GM13976 (cell line): ENCODE measurements around the gene CTSA.

Experiments
- DNase-seq: peaks from one replicate; pipeline ENCODE4 v3.0.0; 2012; ENCODE audit warnings: low spot score
- CTCF ChIP-seq: IDR thresholded peaks from 2 replicates; pipeline ENCODE4 v1.5.1; 2012; ENCODE audit warnings: borderline replicate concordance, mild to moderate bottlenecking; ENCODE audit not compliant: insufficient read depth; ENCODE audit errors: extremely low read depth, missing control alignments, control extremely low read depth
- in situ Hi-C: fragments of 300-500 bp; cut with MboI; formaldehyde crosslinking; loops from one replicate; pipeline ENCODE4 v1.12.0; 2022; ENCODE audit warnings: low sequenced_read_pairs, mixed read lengths, inconsistent platforms; ENCODE audit not compliant: unreplicated experiment

CTSA gene

GRCh38 chr20:45909817-45910669 lies 18.9 kb downstream of the CTSA start:
- no peak for DNase-seq
- in situ Hi-C loops, result no loop called here
- TF ChIP-seq CTCF, result no peak

- in situ Hi-C loops, result no loop called here
- peak; percentile 100 for DNase-seq
- TF ChIP-seq CTCF, result no peak
Observed at GRCh38 chr20:45910670-45911485, 19.7 kb downstream of the CTSA start.

GRCh38 chr20:45911486-45912343 lies 20.6 kb downstream of the CTSA start, which contains the start of gene PLTP:
Gene PLTP, minus strand, starts transcription at chr20:45912155. Its CDS starts 703 bp downstream, at chr20:45911452.
- TF ChIP-seq CTCF, result no peak
- DNase-seq, result peak; percentile 63
- in situ Hi-C loops, result no loop called here

- in situ Hi-C loops, result no loop called here
- TF ChIP-seq CTCF, result no peak
- no peak for DNase-seq
Observed at GRCh38 chr20:45912344-45912682, 21.2 kb downstream of the CTSA start.

GRCh38 chr20:45913116-45913515 lies 22.0 kb downstream of the CTSA start:
- in situ Hi-C loops, result no loop called here
- DNase-seq, result no peak
- TF ChIP-seq CTCF, result no peak

GRCh38 chr20:45917790-45918141 lies 26.6 kb downstream of the CTSA start:
- no peak for DNase-seq
- TF ChIP-seq CTCF, result no peak
- in situ Hi-C loops, result no loop called here
